Measurements from ENCODE around the gene TNIK.
"Not testable (repeated sequence)": the region's sequence is repeated elsewhere in the genome, so short reads cannot be mapped to it uniquely, and the experiment has no call there.

TNIK gene

GRCh38 chr3:171304498-171304897 lies 155.7 kb downstream of the TNIK start:
- not testable (repeated sequence) for DNase-seq

GRCh38 chr3:171304017-171304416 lies 156.2 kb downstream of the TNIK start:
- not testable (repeated sequence) for DNase-seq

DNA sequence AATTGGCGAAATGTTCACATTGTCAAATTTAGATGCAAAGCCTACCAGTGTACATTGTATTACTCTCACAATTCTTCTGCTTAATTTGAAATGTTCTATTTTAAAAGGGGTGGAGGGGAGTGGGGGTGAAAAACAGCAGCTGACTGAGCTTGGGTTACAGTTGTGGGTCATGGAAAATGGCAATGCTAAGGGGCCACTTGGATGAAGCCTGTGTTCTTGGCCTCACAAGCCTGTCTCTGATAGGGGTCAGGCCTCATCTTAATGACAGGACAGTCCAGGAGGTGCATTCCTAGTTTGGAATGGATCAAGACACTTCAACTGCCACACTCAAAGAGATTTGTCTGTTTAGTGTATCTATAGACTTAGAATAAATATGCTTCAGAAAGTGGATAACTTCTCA lies 158.2 kb downstream of the TNIK start:
- DNase-seq = no peak

DNA sequence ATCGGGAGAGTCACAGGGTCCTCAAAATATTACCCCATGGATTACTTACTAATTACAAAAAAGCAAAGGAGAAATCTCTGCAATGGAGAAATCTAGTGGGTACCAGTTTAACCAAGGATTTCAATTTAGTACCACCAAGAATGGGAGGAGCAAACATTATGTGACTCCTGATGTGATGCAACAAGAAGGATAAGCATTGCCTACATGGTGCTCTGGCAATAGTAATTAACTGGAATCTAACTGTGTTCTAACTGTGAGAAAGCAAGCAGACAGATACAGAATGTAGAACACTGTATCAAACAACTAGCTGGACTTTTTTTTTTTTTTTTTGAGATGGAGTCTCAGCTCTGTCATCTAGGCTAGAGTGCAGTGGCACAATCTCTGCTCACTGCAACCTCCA lies 159.2 kb downstream of the TNIK start:
- DNase-seq = no peak

DNA sequence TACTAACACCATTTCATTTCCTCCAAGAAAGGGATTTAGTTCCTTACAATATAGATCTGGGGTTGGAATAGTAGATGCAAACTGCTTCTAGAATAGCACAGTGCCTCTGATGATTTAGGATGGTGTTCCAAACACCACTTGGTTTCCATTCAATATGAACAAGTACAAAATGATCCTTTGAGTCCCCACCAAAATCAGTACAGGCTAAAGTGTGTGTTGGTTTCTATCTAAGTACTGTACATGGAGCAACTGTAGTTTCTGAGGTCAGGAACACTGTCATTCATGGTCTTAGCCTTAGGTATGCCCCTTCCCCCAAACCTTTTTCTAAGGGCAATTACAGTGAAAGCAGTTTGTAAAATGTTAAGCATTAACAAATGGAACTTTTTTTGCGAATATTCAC lies 162.3 kb downstream of the TNIK start:
- no peak for DNase-seq

DNA sequence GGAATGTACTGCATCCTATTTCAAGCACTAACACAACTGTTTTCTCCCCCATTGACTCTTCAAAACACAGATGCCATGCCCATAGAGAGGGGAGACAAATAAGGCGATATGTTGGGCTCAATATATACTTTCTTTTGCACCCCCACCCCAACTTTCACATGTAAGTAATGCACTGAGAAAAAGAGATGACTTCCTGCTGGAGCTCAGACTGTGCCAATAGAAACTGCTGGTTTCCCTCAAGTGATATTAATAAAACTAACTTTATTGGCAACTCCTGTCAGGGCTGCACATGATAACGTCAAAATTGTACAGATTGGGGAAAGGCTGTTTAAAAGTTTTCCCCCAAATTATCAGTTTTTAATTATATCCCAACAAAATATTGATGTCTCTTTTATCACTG lies 163.0 kb downstream of the TNIK start:
- no peak for DNase-seq

GRCh38 chr3:171295484-171296373 lies 164.5 kb downstream of the TNIK start:
- DNase-seq = no peak

- DNase-seq = no peak
Observed at GRCh38 chr3:171293142-171293782, 166.9 kb downstream of the TNIK start.

DNA sequence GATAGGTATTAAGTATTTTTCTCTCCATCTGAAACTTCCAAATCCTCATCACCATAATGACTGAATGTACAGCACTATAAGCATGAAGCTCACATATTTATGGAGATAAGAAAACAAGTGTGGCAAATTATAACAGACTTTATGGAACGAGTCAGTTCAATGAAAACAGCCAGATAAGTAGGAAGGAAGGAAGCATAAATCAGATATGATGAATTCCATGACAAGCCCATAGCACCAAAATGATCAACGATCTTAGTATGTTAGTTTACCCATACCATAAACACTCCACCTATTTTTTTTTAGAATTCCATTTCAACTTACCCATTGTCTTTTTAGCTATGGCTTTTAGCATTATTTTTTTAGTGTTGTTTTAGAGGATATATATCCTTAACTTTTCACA lies 169.5 kb downstream of the TNIK start:
- DNase-seq = no peak

DNA sequence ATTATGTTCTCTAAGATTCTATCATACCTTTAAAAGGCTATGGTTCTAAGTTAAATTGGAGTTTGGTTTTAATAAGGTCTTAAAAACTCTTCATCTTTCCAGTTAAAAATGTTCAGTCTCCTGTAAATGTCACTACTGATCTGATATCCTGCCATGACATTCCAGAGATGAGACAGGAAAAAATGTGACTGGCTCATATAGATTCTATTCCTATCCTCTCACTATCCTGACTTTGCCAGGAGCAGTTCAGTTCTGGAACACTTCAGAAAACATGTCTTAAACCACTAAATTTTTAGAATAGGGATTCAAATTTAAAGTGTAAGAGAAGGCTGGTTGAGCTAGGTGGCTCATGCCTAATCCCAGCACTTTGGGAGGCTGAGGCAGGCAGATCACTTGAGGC lies 170.9 kb downstream of the TNIK start:
- no peak for DNase-seq

DNA sequence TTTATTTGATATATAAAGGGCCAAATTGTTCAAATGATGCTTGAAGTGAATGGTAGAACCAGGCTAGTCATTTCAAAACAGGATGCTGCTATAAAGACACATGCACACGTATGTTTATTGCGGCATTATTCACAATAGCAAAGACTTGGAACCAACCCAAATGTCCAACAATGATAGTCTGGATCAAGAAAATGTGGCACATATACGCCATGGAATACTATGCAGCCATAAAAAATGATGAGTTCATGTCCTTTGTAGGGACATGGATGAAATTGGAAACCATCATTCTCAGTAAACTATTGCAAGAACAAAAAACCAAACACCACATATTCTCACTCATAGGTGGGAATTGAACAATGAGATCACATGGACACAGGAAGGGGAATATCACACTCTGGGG lies 172.4 kb downstream of the TNIK start:
- DNase-seq = not testable (repeated sequence)

DNA sequence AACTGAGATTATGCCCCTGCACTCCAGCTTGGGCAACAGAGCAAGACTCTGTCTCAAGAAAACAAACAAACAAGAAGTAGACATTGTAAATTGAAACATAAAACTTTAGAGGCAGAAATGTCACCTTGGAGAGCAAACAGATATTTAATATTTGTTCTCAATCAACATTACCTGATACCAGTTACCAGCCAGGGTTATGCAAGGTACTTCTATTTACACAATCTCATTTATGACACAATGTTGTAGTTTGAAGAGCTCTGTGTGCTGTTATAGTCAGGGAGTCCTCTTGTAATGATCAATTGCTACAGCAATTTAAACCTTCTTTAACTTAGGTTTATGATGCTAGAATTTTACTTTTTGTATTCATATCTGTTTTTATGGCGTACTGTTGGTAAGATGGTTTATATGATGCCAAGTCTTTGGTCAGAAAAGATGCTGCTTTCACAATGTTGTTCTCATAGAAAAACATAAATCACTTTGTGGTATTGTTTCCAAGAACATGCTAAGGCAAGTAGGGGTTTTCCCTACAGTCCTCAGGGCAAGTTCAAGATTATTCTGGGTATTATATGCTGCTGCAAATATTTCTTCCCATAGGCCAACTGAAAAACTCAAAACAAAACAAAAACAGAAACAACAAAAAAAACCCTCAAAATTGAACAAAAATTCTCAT lies 173.5 kb downstream of the TNIK start:
- DNase-seq = no peak

- no peak for DNase-seq
Observed at GRCh38 chr3:171285287-171285686, 174.9 kb downstream of the TNIK start.

DNA sequence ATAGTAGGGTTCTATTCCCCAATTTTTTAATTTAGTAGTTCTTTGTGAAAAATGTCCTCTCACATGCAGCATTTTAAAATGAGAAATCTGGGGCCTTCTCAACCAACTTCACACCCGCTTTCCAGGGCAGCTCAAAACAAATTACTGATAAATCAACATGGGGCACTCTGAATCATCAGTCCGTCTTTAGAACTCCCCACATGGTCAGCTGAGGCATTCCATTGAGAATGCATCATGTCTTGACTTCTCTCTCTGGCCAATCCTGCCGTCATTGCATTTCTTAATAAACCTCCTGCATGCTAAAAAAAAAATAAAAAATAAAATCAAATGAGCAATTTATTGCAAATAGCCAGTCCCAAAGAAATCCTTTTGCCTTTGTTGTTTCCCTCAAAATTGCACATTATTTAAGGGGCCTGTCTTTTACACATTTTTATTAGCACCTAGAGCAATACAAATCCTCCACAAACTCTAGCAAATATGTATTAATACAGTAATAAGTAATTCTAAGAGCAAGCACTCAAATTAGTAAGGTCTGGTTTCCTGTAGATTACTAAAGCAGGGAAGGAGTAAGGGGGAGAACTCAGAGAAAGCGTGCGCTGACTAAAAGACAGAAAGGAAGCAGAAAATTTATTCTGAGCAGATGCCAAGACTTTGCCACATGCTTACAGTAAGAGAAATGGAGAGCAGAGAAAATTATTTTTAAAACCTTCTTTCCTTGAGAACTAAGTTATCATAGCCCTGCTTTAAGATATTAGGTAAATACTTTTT lies 175.7 kb downstream of the TNIK start:
- DNase-seq = no peak

DNA sequence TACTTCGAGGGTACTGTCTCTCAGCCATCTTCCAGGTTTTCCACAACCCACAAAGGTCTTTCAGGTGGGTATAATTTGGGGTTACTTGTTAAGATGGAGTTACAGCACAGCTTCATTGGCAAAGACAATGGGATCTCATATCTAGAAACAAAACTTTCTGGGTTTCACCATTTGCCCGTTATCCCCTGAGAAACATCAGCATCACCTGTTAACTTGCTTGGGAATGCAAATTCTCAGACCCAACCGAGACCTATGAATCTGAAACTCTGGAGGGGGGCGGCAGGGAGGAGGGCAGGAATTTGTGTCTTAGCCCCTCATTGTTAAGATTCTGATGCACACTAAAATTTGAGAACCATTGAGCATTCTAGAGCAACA lies 176.4 kb downstream of the TNIK start:
- no peak for DNase-seq

DNA sequence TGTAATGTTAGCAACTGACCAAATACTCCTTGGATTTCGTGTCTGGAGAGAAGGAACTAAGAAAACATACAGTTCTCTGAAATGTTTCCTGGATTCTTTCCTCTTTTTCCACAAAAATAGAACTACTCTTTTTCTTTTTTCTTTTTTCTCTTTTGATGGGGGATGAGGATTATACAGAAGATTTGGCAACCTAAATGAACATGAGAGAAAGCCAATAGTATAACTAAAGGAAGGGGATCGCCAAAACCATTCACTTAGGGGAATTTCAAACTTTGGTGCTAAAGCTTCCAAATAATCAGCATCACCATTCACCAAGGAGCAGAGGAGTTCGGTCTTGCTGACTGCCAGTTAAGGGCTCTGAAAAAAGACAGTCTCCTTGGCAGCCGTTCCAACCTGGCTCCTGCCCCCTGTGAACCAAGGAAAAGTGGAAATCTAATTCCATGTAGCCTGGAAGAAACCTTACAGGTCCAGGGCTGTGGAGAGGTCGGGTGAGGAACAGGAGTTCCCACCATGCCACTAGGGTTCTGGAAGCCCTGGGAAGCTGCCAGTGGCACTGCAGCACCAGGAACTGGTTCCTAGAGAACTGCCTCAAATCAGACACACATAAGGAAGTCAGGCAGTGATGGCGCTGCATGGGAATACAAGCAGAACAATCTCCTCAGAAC lies 176.9 kb downstream of the TNIK start:
- no peak for DNase-seq

GRCh38 chr3:171282041-171282440 lies 178.2 kb downstream of the TNIK start:
- no peak for DNase-seq

GRCh38 chr3:171281256-171281992 lies 178.8 kb downstream of the TNIK start:
- no peak for DNase-seq

- DNase-seq = no peak
Observed at GRCh38 chr3:171279972-171280371, 180.2 kb downstream of the TNIK start.

- DNase-seq = no peak
Observed at GRCh38 chr3:171278299-171278590, 182.0 kb downstream of the TNIK start.

- no peak for DNase-seq
Observed at GRCh38 chr3:171277456-171278298, 182.5 kb downstream of the TNIK start.
